22Rv1 (cell line): Measurements from ENCODE around the gene CERS5.

Source experiments
- H3K27ac ChIP-seq: fragments of 450-650 bp; 2 replicates; pipeline ENCODE4 v1.5.1; 2017
- CTCF ChIP-seq: fragments of 450-650 bp; IDR thresholded peaks from 2 replicates; pipeline ENCODE4 v1.5.1; 2017; ENCODE audit warnings: mild to moderate bottlenecking
- ZFX ChIP-seq: fragments of 450-650 bp; IDR thresholded peaks from 2 replicates; pipeline ENCODE4 v1.6.1; 2017; ENCODE audit warnings: antibody characterized with exemption, borderline replicate concordance

The CERS5 gene

GRCh38 chr12:50187084-50187900, 20.1 kb upstream of the CERS5 start:
- no peak for TF ChIP-seq CTCF
- TF ChIP-seq ZFX: no peak
- no peak overlapping the region for H3K27ac ChIP-seq

- no peak overlapping the region for H3K27ac ChIP-seq
- TF ChIP-seq CTCF (no peak), ZFX (no peak)
Measured at GRCh38 chr12:50186681-50187080, 19.5 kb upstream of the CERS5 start.

GRCh38 chr12:50185970-50186663, 18.9 kb upstream of the CERS5 start:
- TF ChIP-seq CTCF (no peak), ZFX (no peak)
- H3K27ac ChIP-seq: no peak overlapping the region

GRCh38 chr12:50185301-50185895, 18.2 kb upstream of the CERS5 start:
- no peak overlapping the region for H3K27ac ChIP-seq
- TF ChIP-seq ZFX: no peak
- no peak for TF ChIP-seq CTCF

- H3K27ac ChIP-seq: no peak overlapping the region
- TF ChIP-seq ZFX (no peak), CTCF (no peak)
Measured at GRCh38 chr12:50184261-50184660, 17.1 kb upstream of the CERS5 start.

GRCh38 chr12:50182461-50182860, 15.3 kb upstream of the CERS5 start:
- no peak for TF ChIP-seq ZFX
- TF ChIP-seq CTCF: peak; percentile 26; the same call in 1 of the 2 replicates
- H3K27ac ChIP-seq: no peak overlapping the region
